Non-pigmented ciliary epithelial cell (primary cell): ENCODE measurements around the gene DYNC1I1.

Source experiments
- DNase-seq: peaks from one replicate; pipeline ENCODE4 v3.0.0-alpha.2; 2010; ENCODE audit warnings: low read depth

Gene DYNC1I1

DNA sequence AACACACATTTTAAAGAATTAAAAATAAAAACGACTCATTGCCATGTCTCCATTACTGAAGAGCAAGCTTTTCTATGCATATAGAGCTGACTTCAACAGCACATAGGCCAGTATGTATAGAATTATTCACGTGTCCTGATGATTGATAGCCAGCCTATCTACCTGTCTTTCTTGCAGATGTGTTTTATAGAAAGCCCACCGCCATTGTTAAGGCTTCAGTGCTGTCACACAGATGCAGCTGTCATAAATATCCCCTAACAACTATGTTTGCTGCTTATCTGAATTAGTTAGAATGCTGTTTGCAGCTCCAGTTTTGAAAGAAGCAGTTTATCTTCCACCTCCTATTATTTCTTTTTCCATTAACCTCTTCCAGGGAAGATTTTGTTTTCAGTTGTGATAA, 313.6 kb downstream of the DYNC1I1 start:
- no peak for DNase-seq

DNA sequence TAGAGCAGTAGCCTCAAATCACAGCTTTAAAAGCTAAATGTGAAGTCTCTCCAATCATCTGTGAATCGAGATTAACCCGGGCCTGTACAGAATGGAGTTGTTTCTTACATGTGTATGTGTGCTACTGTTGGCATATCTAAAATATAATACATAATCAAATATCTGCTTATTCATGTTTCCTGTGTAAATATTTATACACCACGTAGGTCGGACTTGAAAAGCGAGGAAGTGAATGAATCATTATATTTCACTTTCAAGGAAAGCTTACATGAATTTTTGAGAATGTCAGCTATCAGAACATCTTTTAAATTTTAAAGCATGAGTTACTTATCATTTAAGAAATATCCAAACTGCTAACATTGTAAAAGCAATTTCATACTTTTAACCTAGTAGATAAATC, 316.2 kb downstream of the DYNC1I1 start:
- DNase-seq, result no peak

DNA sequence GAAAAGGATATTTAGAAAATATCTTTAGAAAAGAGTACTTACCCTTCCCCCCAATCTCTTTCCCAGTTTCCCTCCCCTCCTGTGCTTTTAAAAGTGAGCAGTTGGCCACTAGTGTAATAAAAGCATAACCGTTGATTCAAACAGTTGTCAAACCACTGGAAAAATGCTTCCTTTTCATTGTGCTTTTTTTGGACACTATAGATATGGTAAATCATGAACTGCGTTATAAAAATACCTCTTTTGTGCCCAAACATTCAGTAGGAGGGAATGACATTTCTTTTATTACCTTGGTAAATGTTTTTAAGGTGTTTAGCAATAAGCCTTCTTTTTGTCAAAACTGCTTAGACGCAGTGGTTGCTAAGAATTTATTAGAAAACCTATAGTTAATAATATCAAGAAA, 317.2 kb downstream of the DYNC1I1 start:
- no peak for DNase-seq

DNA sequence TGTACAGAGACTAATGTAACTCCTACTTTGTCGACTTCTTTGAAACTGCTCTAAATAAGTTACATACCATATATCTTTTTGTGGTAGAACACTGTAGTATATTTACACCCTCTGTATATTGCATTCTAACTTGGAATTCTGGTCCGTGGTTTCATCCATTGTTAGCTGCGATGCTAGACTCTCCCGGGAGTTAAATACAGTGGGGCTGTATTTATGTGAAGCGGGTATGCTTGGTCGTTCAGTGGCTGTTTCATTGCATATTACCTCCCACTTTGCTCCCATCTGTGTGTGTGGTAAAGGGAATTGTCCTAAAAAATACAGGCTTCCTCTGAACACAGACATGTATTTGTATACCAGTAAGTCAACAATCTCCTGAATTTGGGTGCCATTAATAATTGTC, 318.4 kb downstream of the DYNC1I1 start:
- DNase-seq, result no peak

DNA sequence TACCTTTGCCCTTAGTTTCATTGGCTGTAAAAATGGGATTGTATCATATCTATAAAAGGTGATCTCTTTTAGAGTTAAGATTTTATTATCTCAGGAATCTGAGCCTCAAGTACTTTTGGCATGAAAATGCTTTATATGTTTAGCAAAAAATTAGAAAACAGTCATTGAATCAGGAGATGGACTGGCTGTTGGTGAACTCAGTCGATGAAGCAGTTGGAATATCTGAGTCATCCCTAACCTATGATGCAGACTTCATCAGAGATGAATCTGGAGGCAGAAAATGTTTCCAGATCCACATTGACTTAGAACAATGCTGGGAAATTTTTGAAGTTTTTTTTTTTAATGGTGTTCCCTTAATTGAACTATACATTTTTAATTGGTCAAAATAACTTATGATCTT, 321.1 kb downstream of the DYNC1I1 start:
- DNase-seq, result peak; percentile 68

DNA sequence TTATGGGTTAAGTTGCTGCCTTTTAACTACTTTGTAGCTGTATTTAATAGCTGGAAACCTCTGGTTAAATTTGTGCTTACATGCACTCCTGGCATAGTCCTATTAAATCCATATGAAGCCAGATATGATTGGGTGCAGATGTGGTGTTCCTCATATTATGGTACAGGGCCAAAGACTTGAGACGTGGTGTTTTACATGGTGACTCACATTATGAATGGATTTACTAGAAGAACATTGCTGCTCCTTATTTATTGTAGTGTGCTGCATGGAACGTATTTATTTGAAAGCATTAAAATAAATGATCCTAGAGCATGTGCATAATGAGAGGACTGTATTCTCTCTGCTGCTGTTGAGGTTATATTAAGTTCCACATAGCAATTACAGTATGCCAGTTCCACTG, 325.5 kb downstream of the DYNC1I1 start:
- DNase-seq, result no peak

DNA sequence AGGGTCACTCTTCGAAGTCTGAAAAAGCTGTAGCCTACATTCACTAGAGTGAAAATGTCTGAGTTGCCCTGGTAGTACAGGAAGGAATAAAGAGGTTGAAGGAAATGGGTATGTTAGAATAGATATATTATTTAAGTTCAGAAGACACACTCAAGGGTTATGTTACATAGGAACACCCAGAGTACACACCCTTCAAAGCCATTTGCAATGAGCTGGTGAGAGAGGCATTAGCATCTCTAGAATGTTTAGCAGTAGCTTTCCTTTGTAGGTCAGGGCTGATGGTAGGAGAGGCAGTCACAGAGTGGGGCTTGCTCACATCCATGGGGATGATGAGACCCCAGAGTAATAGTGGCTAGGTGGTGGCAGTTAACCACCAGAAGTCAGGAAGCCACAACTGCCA, 328.4 kb downstream of the DYNC1I1 start:
- no peak for DNase-seq

DNA sequence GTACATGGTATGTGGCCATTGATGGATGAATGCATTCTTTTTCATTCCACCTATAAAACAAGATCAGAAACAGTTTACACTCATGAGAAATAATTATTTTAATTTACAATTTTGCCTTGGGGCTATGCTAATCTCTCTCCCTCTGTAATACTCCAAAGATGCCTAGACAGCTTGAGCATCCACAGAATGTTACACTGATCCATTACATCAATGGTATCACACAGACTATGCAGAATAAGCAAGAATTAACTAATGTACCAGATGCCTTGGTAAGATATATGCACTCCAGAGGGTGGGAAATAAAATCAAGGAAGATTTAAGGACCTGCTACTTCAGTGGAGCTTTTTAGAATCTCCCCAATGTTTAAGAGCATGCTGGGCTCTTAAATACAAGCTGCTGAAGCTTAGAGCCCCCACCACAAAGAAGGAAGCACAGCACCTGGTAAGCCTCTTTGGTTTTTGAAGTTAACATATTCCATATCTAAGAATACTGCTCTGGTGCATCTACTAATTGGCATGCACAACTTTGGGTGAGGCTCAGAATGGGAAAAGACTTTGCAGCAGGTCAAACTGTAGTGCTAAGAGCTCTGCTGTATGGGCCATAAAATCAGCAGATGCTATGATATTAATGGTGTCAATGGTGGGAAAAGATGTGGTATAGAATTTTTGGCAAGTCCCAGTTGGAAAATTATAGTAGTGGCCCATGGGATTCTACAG, 329.9 kb downstream of the DYNC1I1 start:
- DNase-seq, result no peak

DNA sequence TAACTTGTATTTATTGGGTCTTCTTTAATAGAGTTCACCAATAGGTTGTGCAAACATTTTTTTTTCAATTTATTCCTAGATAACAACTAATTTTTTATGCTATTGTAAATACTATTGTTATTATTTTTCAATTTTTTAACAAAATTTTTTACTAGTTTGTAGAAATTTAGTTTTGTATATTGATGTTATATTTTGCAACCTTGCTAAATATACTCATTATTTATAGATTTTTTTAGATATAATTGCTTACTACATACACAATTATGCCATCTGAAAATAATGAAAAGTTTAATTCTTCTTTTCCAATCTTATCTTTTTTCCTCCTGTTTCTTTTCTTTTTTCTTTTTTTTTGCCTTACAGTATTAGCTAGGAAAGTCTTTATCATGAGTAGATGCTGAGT, 332.6 kb downstream of the DYNC1I1 start:
- no peak for DNase-seq

DNA sequence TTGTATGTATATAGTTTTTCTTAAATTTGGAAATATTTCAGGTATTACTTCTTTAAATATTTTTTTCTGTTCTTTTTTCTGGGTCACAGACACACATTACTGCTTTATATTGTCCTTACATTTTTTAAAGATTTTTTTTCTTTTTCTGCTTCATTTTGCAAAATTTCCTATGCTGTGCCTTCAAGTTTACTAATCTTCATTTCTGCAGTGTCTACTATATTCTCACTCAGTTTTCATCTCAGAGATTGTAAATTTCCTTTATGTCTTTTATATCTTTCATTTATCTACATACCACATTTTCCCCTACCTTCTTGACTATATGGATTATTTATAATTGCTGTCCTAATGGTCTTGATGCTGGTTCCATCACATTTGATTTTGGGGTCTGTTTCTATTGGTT, 339.1 kb downstream of the DYNC1I1 start:
- no peak for DNase-seq

DNA sequence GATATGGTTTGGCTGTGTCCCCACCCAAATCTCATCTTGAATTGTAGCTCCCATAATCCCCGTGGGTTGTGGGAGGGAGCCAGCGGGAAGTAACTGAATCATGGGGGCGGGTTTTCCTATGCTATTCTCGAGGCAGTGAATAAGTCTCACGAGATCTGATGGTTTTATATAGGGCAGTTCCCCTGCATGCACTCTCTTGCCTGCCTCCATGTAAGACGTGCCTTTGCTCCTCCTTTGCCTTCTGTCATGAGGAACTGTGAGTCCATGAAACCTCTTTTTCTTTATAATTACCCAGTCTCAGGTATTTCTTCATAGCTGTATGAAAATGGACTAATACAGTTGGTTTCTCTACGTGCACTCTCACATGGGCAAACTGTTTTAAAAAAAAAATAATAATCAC, 341.8 kb downstream of the DYNC1I1 start:
- DNase-seq, result no peak

DNA sequence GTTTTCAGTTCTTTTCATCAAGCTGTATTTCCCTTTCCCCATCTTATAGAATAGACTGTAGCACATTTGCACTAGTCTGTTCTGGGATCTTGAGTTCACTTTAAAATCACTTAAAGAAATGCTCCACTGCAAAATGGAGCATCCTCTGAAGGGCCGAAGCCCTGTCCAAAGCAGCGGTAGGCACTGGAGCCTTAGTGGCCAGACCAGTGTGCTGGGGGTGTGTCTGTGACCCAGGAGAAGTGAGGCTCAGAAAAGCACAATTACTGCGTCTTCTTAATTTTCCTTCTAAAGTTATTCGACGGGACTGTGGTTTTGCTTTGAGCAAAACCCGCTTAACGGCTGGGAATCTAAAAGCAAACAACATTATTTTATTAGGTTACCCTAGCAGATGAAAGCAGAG, 343.8 kb downstream of the DYNC1I1 start:
- no peak for DNase-seq

DNA sequence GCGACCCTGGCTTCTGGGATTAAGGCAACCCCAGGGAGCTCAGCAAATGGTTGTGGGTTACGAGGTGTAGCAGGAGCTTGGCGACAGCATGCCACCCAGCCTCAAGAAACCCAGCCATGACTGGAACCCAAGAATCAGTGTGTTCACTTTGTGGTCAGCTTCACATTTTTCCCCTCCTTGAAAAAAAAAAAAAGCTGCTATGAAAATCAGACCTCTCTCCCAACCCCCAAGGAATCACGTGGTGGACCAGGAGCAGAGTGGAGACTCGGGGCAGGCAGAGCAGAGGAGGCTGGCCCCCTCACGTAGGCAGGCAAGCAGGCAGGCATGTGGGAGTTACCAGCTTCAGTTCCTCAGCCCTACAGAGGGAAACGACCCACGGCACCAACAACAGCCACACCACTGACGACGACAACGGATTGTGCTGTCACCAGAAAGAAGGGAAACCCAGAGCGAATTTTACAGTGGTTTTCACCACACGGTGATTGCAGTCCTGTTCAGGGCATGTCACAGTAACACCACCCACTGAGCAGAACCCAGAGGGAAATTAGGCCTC, 346.2 kb downstream of the DYNC1I1 start:
- no peak for DNase-seq

DNA sequence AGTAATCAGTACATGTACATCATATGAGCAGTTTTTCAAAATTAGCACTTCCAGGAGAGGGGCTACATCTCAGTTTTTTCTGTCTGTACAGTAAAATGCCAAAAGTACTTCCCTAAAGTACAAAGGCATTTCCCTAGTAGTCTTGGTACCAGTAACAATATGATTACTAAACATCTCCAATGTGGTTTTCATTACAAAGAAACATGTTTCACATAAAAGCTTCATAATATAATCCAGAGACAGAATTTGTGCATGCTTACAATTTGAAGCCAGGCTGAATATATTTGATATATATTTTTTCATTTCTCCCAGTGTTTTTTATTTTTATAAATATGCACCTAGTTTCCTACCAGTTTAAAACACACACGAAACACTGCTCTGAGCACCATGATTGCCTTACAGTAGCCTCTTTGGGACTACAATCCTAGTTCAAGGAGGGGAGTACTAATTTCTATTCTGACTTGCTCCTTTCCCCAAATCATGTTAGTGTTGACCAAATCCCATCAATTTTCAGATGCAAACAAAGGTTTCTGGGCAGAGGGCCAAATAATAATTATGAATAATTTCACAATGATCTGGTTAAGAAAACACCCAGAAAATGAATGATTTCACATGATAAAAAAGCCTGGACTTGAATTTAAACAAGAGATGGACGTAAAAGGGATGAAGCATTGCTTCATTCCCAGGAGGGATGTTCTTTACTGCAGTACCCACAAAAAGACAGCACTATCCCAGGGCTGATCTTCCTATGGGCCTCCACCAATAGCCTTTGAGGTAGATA, 348.3 kb downstream of the DYNC1I1 start:
- DNase-seq, result no peak

DNA sequence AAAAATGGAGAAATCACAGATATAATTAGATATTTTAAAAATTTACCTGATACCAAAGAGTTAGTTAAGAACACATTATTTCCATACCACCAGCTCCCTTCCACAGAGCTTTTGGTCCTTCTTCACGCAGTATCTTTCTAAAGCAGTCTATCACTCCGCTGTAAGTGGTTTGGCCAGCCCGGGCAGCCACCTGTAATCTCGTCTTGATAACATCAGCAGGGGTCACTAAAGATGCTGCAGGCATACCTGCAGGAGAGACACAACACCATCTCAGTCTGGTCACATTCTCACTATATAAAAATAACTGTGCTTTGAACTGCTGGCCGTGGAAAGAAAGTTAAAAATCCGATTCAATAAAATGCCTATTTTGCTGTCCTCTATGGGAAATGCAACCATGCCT, 349.4 kb downstream of the DYNC1I1 start:
- DNase-seq, result no peak

DNA sequence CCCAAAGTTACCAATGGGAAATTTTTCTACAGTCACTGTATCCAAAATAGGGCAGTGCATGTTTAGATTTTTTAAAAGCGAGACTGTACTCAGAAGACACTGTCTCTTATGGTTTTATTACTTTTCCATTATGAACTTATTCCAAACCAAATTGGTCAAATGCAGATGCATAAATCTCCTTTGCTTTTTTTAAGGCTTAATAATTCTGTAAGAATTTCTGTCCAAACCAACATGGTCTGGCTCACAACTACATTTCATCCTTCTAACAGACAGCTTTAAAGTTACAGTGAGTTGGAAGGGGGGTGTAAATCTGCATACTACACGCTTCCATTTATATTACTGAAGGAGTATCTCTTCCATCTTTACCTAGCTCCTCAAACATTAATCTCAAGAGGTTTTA, 350.4 kb downstream of the DYNC1I1 start:
- no peak for DNase-seq

DNA sequence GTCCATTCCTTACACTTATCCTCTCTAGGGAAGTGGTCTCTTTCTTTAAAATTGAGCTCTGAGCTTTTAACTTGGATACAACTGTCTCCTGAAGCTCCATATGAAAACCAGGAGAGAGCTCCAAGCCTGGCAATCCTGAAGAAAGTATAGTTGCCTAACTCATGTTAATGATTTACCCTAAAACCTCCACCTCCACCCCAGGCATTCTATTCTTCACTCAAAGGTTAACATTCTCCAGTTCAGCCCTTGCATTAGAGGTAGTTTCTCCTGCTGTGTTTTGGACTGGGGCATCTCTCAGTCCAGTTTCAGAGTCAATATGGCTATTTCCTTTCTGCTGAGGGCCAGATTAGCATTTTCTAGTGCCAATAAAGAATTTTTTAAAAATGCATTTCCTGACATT, 354.0 kb downstream of the DYNC1I1 start:
- DNase-seq, result no peak

DNA sequence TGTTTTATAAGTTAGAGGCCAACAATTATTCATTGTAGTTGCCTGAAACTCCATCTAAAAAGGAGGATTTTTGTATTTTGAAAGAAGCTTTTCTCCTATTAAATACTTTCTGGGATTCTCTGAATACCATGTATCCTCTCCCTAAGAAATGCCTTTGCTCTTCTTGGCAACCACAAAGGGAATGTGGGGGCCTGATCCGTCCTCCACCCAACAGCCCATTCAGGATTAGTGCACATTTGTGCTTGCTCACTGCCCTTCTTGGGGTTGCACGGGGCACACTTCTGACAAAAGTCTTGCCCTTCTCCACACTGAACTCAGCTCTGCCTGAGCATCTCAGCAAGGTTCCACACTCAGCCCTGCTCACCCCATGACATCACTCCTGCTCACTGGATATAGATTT, 355.4 kb downstream of the DYNC1I1 start:
- no peak for DNase-seq

DNA sequence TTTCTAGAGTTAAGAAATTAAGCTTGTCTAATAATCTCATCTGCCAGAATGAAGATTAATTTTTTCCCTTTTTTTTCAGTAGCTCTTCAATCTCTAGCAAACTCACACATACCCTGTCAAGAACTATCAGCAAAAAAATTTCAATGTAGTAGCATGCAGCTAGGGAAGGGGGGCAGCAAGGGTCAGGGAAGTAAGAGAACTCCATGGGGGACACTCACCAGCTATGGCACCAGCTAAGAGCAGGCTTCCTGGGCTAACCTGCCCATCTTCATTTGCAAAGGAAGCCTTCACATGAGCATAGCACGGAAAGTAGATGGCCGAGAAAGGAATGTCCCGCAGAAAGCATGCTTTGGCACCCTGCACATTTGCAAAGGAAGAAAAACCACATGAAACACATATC, 359.2 kb downstream of the DYNC1I1 start:
- DNase-seq, result no peak

DNA sequence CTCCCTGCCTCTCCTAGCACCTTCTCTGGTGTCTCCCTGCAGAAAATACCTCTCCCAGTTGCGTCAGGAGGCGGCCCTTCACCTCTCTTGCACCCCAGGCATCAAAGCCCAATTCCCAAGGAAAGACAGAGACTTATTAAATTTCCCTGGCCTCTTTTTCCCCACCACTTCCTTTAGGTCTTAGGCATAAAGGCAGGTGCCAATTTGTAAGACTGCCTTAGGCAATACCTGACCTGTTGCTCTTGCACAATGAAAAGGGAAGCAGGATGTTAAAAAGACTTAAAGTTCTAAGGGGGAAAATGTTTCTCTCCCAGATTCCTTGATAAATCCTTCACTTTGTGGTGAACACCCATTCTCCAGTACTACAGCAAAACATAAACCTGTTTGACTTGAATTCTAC, 362.9 kb downstream of the DYNC1I1 start:
- no peak for DNase-seq

DNA sequence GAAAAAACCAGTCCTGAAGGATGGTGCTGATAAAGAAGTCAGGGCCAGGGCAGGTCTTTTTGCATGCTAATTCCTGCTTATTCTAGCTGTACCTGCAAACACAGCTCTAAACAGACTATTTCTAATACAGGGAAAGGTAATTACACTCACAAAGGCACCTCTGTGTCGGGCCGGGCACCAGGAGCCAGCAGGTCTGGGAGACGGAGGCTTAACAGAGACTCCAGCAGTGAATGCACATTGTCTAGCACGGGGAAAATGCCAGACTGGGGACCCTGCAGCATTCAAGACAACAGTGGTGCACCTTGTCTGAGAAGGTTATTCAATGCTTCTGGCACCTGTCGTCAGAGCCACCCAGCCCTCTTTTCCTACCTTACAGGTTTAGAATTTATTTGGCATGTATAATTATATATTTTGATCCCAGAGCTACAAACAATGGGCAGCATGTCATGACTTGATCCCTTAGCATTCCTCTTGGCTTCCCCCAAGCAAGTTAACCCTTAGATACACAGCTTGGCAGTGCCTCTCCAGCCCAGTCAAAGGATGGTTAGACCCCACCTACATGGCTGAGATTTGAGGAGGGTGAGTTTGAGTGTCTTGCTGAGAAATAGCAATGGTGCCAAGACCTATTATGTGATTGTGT, 364.4 kb downstream of the DYNC1I1 start:
- DNase-seq, result no peak

DNA sequence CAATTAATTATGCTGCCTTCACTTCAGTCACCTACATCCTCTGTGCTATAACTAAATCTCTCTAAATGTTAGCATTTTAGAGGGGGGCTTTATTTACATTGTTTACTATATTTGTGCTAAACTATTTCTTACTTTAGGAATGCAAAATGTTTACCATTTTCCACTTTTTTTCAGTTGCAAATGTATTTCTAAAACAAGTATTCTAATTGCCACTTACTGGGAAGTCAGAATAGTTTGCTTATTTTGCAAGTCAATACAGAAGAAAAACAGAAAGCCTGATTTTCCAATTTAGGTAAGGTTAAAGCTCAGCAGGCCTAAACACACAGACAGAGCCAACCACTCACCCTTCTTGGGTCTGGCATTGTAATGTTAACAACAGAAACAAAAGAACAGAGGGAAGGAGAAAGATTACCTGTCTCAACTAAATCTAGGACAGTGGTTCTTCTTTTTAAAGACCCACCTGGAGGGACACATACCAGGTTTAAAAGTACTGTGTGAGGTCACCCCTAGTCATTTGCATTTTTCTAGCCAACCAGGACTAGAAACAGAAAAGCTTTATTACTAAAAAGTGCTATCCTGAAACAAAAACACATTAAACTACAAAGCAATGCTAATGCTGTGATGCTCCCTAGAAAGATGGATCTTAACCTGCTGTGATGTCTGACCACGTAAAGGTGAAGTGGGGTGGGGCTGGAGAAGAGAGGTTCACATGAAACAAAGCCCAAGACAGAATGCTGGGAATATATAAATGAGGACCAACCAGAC, 371.3 kb downstream of the DYNC1I1 start:
- DNase-seq, result no peak

DNA sequence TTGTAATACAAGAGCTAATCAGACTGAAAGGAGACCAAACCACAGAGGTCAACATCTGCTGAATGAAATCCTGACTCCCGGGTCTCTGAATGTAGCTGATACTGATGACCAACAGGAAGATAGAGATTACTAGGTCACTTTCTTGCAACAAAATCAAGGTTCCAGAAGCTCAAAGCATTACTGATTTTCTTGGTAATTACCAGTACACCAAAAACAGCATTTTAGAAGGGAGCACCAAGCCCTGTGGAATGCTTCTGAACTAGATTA, 371.8 kb downstream of the DYNC1I1 start:
- no peak for DNase-seq
